ENCODE data around the gene DAB1. TPM values are rescaled to one million over a fixed set of nuclear protein-coding genes. Genes with fewer than 3 reads are reported as not detected.
"Not testable (repeated sequence)": the region's sequence is repeated elsewhere in the genome, so short reads cannot be mapped to it uniquely, and the experiment has no call there.

The DAB1 gene
- total RNA-seq, 1 donor from 2014 or later = 14.0 TPM

DNA sequence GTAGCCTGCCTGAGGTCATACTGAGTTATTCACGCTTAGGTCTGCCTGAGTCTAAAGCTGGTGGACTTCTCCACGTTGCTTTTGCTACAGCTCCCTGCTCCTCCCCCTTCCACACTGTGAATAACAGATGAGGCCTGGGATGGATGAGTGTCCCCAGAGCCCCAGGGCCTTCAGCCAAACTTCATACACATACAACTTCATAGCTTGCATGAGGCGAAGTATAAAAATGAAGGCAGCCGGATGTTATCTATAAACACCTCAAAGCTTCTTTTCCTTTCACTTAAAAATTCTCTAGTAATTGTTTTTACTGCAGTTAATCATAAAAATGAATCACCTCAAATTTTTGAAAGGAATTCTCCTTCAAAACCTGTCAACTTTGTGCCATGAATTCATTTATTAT is 70.2 kb downstream of the DAB1 start:
- Mint-ChIP-seq H3K27ac (ENCODE audit: unreplicated experiment) (no peak overlapping the region), H3K36me3 (ENCODE audit: low read depth) (no peaks in the 10 kb centered on the region), H3K9me3 (peaks cover 3% of the 10 kb centered on the region), H3K27me3 (ENCODE audit: low read depth) (no peaks in the 10 kb centered on the region), H3K4me3 (no peak overlapping the region), H3K4me1 (peaks cover 13% of the 10 kb centered on the region)
- no peak for DNase-seq (ENCODE audit: low read depth, low spot score)
- TF ChIP-seq, protein P1, sequence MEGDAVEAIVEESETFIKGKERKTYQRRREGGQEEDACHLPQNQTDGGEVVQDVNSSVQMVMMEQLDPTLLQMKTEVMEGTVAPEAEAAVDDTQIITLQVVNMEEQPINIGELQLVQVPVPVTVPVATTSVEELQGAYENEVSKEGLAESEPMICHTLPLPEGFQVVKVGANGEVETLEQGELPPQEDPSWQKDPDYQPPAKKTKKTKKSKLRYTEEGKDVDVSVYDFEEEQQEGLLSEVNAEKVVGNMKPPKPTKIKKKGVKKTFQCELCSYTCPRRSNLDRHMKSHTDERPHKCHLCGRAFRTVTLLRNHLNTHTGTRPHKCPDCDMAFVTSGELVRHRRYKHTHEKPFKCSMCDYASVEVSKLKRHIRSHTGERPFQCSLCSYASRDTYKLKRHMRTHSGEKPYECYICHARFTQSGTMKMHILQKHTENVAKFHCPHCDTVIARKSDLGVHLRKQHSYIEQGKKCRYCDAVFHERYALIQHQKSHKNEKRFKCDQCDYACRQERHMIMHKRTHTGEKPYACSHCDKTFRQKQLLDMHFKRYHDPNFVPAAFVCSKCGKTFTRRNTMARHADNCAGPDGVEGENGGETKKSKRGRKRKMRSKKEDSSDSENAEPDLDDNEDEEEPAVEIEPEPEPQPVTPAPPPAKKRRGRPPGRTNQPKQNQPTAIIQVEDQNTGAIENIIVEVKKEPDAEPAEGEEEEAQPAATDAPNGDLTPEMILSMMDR (conservative IDR thresholded peaks at IDR 0.05) = no peak

DNA sequence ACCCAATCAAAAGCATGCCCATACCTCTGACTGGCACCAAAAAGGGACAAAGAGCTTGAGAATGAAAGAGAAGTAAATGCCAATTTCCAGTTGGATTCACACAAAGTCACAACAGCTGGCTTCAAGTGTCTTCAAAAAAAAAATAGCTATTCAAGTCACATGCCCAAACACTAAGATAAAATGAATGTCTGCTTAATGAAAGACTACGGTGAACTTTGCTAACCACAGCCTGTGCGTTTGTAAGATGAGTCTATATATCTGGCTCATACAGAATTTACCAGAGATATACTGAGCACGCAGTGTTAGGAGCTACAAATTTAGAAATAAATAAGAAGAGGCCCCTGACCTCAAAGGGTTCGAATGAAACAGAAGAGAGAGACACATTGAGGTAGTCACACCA is 73.2 kb downstream of the DAB1 start:
- peaks cover 16% of the 10 kb centered on the region for H3K4me1 Mint-ChIP-seq
- H3K9me3 Mint-ChIP-seq = peaks cover 3% of the 10 kb centered on the region
- TF ChIP-seq, protein P1 (conservative IDR thresholded peaks at IDR 0.05) = no peak
- no peak overlapping the region for H3K27ac Mint-ChIP-seq (ENCODE audit: unreplicated experiment)
- DNase-seq (ENCODE audit: low read depth, low spot score) = no peak
- H3K36me3 Mint-ChIP-seq (ENCODE audit: low read depth) = no peaks in the 10 kb centered on the region
- no peak overlapping the region for H3K4me3 Mint-ChIP-seq
- H3K27me3 Mint-ChIP-seq (ENCODE audit: low read depth) = no peaks in the 10 kb centered on the region

DNA sequence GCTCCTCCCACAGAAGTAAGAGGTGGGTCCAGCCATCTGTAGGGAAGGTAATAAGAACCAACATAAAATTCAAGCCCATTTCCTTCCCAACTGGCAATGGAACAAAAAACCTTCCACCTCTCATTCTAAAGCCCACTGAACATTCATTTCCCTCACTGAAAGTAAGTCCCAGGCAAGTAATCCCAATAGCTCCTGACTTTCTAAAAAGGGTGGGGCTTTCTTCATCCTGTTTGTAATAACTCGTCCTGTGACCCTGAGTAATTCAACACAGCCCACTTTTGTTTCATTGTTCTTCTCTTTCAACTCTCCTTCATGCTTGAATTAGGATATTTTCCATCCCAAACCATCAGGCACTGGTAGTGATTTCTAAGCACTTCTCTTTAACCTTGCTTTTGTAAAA is 74.9 kb downstream of the DAB1 start:
- Mint-ChIP-seq H3K4me3 (no peak overlapping the region), H3K4me1 (peaks cover 16% of the 10 kb centered on the region), H3K27ac (ENCODE audit: unreplicated experiment) (no peak overlapping the region), H3K36me3 (ENCODE audit: low read depth) (no peaks in the 10 kb centered on the region), H3K27me3 (ENCODE audit: low read depth) (no peaks in the 10 kb centered on the region), H3K9me3 (peaks cover 3% of the 10 kb centered on the region)
- no peak for DNase-seq (ENCODE audit: low read depth, low spot score)
- TF ChIP-seq, protein P1 (conservative IDR thresholded peaks at IDR 0.05) = no peak

DNA sequence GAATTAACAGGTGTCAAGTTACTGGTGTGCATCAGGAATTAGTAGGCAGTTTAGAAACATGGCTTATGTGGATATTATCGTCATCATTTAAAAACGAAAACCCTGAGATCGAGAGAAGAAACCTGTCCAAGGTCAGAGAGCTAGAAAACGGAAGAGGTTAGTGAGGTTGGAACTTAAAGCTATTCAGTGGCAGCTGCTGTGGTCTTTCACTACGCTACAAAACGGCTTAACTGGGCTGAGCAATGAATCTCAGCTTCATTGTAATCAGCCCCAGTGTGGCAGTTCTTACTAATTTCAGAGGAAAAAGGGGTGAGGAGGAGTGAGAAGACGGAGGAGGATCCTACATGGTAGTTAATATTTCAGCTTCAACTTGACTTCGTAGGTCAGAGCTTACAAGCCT is 77.9 kb downstream of the DAB1 start:
- Mint-ChIP-seq H3K9me3 (no peaks in the 10 kb centered on the region), H3K36me3 (ENCODE audit: low read depth) (no peaks in the 10 kb centered on the region), H3K27me3 (ENCODE audit: low read depth) (no peaks in the 10 kb centered on the region), H3K4me3 (no peak overlapping the region), H3K4me1 (peaks cover 16% of the 10 kb centered on the region), H3K27ac (ENCODE audit: unreplicated experiment) (no peak overlapping the region)
- no peak for DNase-seq (ENCODE audit: low read depth, low spot score)
- TF ChIP-seq, protein P1 (conservative IDR thresholded peaks at IDR 0.05) = no peak

DNA sequence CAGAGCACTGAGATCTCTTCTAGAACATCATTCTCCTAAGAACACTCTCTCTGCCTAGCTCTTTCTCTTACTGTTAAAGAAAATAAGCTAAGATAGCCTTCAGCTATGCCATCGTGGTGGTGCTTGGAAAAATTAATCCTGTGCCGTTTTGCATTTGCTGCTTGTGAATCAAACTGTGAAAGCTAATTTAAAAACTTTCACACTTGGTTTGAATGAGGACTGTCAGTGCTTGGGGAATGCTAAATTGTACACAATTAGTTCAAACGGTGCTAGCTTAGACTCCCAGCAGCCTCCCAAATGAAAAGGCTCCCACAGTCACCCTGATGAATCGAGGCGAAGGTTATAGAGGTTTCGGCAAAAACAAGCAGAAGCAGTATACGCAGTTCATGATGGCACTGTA is 79.6 kb downstream of the DAB1 start:
- DNase-seq (ENCODE audit: low read depth, low spot score) = no peak
- Mint-ChIP-seq H3K9me3 (no peaks in the 10 kb centered on the region), H3K4me1 (peaks cover 9% of the 10 kb centered on the region)

DNA sequence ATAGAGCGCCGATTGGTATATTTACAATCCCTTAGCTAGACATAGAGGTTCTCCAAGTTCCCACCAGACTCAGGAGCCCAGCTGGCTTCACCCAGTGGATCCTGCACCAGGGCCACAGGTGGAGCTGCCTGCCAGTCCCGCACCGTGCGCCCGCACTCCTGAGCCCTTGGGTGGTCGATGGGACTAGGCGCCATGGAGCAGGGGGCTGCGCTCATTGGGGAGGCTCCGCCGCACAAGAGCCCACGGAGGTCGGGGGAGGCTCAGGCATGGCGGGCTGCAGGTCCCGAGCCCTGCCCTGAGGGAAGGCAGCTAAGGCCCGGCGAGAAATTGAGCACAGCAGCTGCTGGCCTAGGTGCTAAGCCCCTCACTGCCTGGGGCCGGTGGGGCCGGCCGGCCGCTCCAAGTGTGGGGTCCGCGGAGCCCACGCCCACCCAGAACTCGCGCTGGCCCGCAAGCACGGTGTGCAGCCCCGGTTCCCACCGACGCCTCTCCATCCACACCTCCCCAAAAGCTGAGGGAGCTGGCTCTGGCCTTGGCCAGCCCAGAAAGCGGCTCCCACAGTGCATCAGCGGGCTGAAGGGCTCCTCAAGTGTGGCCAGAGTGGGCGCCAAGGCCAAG is 80.5 kb downstream of the DAB1 start:
- not testable (repeated sequence) for H3K27me3 Mint-ChIP-seq (ENCODE audit: low read depth)

More for the DNA sequence above, 79.6 kb downstream of the DAB1 start:
- Mint-ChIP-seq H3K27me3 (ENCODE audit: low read depth) (no peaks in the 10 kb centered on the region), H3K27ac (ENCODE audit: unreplicated experiment) (no peak overlapping the region), H3K4me3 (no peak overlapping the region), H3K36me3 (ENCODE audit: low read depth) (no peaks in the 10 kb centered on the region)
- TF ChIP-seq, protein P1 (conservative IDR thresholded peaks at IDR 0.05) = no peak

More for the DNA sequence above, 80.5 kb downstream of the DAB1 start:
- H3K27ac Mint-ChIP-seq (ENCODE audit: unreplicated experiment); H3K36me3 Mint-ChIP-seq (ENCODE audit: low read depth); H3K4me1 Mint-ChIP-seq; H3K4me3 Mint-ChIP-seq; H3K9me3 Mint-ChIP-seq; DNase-seq (ENCODE audit: low read depth, low spot score): not testable (repeated sequence)
